Measurements from ENCODE around the gene RPL41. TPM values are rescaled to one million over a fixed set of nuclear protein-coding genes. Genes with fewer than 3 reads are reported as not detected.
A peak's percentile ranks its signal among the peaks of the same experiment; 100 is the strongest.

Gene RPL41
- total and polyA plus RNA-seq, 10 of the 15 experiments (the other 5 are each of a cell fraction or from before 2014, with no cell fraction given): 4,144 to 19,112 (median 8,004) TPM

DNA sequence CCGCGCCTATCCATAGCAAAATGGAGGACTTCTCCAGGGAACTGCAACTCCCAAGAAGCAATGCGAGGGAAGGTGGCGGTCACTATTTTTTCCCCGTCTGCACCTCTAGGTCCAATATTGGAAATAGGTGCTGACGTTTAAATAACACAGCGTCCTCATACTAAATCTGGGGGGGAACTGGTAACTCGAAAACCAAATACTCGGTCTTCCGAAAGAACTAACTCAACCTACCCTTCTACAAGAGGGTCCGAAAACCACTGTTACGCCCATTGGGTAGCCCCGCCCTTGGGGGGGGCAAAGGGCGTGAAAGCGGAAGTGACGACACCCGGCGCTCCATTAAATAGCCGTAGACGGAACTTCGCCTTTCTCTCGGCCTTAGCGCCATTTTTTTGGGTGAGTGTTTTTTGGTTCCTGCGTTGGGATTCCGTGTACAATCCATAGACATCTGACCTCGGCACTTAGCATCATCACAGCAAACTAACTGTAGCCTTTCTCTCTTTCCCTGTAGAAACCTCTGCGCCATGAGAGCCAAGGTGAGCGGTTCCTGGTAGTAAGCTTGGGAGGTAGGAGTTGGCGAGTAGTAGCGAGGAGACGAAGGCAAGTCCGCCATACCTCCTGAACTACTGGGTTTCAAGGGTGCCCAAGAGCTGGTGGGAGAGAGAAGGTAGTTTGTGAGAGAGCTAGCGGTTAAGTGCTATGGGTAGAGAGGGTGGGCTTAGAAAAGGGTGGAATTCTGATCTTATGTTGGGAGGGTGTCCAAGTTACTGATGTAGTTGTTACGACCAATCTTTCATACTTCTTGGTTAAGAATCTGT lies at the start of gene RPL41 (continued):
- TF ChIP-seq BHLHE40 (IDR thresholded peaks at IDR 0.05; ENCODE audit: borderline replicate concordance in 1 of 2, low read depth in 2 of 2, low read length in 1 of 2): peak in 1 of 2 experiments; percentile 36; a peak in 2 of 4 replicates
- peak; percentile 29; the same call in 1 of the 2 replicates for TF ChIP-seq DPF2 (IDR thresholded peaks at IDR 0.05)
- no peak for TF ChIP-seq IRF3 (IDR thresholded peaks at IDR 0.05)
- 0 out of 2 replicates have a peak, but pooled peaks have one; percentile 75 for TF ChIP-seq ASH2L (IDR thresholded peaks at IDR 0.05; ENCODE audit: borderline replicate concordance, low read depth)
- TF ChIP-seq NR2C2 (IDR thresholded peaks at IDR 0.05; ENCODE audit: borderline replicate concordance, control insufficient read depth, insufficient read length, low read depth): no peak
- peak; percentile 50; the same call in 1 of the 2 replicates for TF ChIP-seq GATAD2B (conservative IDR thresholded peaks at IDR 0.05; ENCODE audit: low read depth)
- TF ChIP-seq, protein P1, sequence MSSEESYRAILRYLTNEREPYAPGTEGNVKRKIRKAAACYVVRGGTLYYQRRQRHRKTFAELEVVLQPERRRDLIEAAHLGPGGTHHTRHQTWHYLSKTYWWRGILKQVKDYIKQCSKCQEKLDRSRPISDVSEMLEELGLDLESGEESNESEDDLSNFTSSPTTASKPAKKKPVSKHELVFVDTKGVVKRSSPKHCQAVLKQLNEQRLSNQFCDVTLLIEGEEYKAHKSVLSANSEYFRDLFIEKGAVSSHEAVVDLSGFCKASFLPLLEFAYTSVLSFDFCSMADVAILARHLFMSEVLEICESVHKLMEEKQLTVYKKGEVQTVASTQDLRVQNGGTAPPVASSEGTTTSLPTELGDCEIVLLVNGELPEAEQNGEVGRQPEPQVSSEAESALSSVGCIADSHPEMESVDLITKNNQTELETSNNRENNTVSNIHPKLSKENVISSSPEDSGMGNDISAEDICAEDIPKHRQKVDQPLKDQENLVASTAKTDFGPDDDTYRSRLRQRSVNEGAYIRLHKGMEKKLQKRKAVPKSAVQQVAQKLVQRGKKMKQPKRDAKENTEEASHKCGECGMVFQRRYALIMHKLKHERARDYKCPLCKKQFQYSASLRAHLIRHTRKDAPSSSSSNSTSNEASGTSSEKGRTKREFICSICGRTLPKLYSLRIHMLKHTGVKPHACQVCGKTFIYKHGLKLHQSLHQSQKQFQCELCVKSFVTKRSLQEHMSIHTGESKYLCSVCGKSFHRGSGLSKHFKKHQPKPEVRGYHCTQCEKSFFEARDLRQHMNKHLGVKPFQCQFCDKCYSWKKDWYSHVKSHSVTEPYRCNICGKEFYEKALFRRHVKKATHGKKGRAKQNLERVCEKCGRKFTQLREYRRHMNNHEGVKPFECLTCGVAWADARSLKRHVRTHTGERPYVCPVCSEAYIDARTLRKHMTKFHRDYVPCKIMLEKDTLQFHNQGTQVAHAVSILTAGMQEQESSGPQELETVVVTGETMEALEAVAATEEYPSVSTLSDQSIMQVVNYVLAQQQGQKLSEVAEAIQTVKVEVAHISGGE (CRISPR knock-in tag; IDR thresholded peaks at IDR 0.05): 0 out of 2 replicates have a peak, but pooled peaks have one; percentile 45
- peak; percentile 85 for TF ChIP-seq ATF7 (IDR thresholded peaks at IDR 0.05; ENCODE audit: low read depth)
- TF ChIP-seq, protein P2, sequence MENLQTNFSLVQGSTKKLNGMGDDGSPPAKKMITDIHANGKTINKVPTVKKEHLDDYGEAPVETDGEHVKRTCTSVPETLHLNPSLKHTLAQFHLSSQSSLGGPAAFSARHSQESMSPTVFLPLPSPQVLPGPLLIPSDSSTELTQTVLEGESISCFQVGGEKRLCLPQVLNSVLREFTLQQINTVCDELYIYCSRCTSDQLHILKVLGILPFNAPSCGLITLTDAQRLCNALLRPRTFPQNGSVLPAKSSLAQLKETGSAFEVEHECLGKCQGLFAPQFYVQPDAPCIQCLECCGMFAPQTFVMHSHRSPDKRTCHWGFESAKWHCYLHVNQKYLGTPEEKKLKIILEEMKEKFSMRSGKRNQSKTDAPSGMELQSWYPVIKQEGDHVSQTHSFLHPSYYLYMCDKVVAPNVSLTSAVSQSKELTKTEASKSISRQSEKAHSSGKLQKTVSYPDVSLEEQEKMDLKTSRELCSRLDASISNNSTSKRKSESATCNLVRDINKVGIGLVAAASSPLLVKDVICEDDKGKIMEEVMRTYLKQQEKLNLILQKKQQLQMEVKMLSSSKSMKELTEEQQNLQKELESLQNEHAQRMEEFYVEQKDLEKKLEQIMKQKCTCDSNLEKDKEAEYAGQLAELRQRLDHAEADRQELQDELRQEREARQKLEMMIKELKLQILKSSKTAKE (IDR thresholded peaks at IDR 0.05; ENCODE audit: low read depth, poor library complexity, severe bottlenecking): peak; percentile 68
- 0 out of 4 replicates have a peak, but pooled peaks of 1 of the 2 experiments have one; percentile 2 for TF ChIP-seq IKZF2 (IDR thresholded peaks at IDR 0.05)
- TF ChIP-seq RFX5 (IDR thresholded peaks at IDR 0.05; ENCODE audit: low read depth, low read length): no peak
- peak; percentile 96 for TF ChIP-seq ZNF687 (IDR thresholded peaks at IDR 0.05)
- TF ChIP-seq ZNF217 (IDR thresholded peaks at IDR 0.05): no peak
- TF ChIP-seq EP300 (IDR thresholded peaks at IDR 0.05; ENCODE audit: borderline replicate concordance in 1 of 2, control insufficient read depth in 1 of 2, low read depth in 2 of 2, low read length in 2 of 2): no peak
- no peak for TF ChIP-seq JUND (IDR thresholded peaks at IDR 0.05; ENCODE audit: low read depth, low read length)
- peak; percentile 99 for TF ChIP-seq CBFB (IDR thresholded peaks at IDR 0.05; ENCODE audit: low read depth)
